HG02763 (cell line): ENCODE results near the gene CASP14.
"Not testable (repeated sequence)": the region's sequence is repeated elsewhere in the genome, so short reads cannot be mapped to it uniquely, and the experiment has no call there.

Experiments
- ATAC-seq: cut with Tn5 transposase; IDR thresholded peaks from one replicate; pipeline ENCODE4 v1.9.1; 2021; ENCODE audit warnings: mild to moderate bottlenecking, moderate library complexity; ENCODE audit not compliant: unreplicated experiment

Gene CASP14

DNA sequence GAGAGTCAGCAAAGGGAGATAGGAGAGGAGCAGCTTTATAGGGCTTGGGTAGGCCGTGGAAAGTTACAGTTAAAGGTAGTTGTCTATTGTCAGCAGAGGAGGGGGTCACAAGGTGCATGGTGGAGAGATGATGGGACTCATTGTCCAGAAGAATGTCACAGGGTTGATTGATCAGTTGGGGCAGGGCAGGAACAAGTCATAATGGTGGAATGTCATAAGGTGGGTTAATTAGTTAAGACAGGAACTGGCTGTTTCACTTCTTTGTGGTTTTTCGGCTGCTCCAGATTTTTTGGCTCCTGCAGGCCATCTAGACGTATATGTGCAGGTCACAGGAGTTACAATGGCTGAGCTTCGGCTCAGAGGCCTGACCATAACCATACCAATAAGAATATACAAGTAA, 21.1 kb downstream of the CASP14 start:
- not testable (repeated sequence) for ATAC-seq

DNA sequence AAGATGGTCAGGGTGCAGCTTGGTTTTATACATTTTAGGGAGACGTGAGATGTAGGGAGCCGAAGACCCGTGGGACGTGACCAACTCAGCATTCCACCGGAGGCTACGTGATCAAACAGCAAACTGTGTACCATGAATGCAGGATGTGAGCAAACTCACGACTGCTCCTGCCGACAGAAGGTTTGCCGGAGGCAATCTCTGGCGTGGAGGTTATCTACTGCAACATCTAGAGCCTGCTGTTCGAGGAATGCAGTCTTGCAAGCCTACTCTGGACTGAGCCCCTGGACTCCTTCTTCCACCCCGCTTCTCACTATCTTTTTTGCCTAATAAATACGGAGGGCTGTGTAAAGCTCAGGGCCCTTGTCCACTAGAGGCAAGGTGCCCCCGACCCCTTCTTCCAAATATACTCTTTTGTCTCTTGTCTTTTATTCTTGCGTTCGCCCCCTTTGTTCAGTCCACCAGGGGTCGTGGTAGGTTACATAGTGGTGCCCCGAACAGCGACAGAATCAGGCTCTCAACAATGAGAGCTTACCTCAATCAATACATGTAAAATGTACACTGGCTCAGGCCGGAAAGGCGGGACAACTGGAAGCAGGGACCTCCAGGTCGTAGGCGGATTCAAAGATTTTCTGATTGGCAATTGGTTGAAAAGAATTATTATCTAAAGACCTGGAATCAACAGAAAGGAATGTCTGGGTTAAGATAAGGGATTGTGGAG, 23.8 kb downstream of the CASP14 start:
- no peak for ATAC-seq

DNA sequence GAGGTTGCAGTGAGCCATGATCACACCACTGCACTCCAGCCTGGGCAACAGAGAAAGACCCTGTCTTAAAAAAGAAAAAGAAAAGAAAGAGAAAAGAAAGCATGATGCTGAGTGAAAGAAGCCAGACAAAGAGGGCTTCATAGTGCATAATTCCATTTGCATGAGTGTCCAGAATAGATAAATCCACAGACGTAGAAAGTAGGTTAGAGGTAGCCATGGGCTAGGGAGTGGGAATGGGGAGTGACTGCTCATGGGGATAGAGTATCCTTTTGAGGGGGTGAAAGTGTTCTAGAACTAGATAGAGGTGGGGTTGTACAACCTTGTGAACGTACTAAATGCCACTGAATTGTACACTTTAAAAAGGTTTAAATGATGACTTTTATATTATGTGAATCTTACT, 25.1 kb downstream of the CASP14 start:
- no peak for ATAC-seq

DNA sequence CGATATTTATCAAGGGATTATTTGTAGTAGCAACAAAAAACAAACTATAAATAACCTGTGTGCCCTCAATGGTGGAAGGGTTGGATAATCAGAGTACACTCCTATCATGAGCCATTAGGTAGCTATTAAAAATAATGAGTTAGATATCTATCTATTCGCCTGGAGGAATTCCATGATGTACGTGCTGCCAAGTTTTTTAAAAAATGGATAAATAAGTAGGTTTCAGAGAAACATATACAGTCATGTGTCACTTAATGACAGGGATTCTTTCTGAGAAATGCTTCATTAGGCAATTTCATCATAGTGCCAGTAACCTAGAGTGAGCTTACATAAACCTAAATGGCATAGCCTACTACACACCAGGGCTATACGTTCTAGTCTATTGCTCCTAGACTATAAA, 26.5 kb downstream of the CASP14 start:
- no peak for ATAC-seq

DNA sequence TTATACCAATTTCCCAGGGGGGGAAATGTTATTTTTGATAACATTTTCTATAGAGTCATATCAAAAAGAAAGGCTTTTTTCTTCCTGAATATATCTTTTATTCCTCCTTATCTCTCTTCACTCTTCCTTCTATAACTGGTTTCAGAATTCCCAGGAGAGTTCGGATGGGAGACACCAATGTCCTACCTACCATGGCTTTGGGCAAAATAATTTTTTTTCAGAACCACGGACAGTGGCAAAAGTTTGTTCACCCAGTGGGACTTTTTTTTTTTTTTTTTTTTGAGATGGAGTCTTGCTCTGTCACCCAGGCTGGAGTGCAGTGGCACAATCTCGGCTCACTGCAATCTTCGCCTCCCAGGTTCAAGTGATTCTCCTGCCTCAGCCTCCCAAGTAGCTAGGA, 30.7 kb downstream of the CASP14 start:
- ATAC-seq, result not testable (repeated sequence)

DNA sequence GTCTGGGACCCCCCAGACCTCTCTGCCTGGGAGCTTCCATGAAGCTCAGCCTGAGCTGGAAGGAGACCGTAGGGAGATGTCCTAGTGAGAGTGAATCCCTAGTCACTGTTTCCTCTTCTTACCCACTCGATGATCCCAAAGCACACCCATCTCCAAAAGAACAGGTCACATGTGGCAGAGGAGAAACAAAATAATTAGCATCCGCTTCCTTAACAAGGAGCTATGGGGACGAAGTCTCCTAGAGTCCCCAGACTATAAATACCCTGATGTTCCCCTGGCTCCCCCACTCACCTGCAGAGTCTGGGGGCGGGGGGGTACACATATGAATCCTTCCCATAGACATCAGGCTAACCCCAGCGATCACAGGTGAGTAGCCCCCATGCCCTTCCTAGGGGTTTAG, 32.6 kb downstream of the CASP14 start, which contains the start of gene OR1I1:
OR1I1 (plus strand) TSS at position 301 of the 400 bp plus-strand sequence. CDS start 4,855 bp downstream, outside the sequence.
- ATAC-seq, result no peak

DNA sequence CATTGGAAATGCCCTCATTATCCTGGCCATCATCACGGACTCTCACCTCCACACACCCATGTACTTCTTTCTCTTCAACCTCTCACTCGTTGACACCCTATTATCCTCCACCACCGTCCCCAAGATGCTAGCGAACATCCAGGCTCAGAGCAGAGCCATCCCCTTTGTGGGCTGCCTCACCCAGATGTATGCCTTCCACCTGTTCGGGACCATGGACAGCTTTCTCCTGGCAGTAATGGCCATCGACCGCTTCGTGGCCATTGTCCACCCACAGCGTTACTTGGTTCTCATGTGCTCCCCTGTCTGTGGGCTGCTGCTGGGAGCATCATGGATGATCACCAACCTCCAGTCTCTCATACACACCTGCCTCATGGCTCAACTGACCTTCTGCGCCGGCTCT, 37.9 kb downstream of the CASP14 start:
- ATAC-seq, result no peak

DNA sequence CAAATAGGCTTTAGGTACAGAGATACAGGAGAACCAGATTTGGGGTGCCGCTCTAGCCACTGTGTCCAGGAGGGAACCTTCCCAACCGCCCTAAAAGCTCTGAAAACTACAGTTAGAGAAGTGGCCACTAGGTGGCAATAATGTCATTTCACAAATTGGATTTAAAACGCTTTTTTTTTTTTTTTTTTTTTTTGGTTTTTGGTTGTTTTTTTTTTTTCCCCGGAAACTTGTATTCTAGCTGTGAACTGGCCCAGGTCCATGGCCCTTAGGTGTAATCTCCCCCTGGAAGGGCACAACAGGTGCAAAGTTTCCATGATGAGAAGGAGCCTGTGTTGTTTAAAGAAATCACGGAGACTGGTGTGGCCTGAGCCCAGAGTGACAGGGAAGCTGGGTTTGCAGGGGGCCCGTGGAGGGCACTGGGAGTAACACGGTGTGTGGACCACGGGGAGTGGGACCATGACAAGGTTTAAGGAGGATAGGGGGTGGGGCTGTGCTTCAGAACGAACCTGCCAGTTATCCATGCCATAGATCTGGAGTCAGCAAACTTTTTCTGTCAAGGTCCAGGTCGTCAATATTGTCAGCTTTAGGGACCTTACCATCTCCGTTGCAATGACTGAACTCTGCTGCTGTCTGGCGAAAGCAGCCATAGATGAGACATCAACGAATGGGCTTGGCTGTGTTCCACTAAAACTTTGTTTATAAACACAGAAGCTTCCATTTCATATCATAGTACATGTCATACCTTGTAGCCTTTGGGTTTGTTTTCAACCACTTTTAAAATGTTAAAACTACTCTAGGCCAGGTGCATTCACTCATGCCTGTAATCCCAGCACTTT, 42.9 kb downstream of the CASP14 start:
- ATAC-seq, result no peak

DNA sequence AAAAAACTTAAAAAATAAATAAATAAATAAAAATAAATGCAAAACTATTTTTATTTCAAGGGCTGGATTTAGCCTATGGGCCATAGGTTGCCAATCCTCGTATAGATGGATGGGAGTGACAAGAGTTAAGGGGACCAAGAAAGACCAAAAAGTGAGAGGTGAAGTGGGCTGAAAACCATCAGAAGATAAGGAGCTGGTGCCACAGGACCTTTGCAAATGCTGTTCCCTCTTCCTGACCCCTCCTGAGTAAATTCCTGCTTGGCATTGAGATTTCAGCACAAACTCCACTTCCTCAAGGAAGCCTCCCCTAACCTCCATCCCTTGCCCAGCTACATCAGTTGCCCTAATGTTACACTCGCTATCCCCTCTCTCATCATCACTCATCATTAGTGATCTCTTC, 43.7 kb downstream of the CASP14 start:
- ATAC-seq, result no peak

DNA sequence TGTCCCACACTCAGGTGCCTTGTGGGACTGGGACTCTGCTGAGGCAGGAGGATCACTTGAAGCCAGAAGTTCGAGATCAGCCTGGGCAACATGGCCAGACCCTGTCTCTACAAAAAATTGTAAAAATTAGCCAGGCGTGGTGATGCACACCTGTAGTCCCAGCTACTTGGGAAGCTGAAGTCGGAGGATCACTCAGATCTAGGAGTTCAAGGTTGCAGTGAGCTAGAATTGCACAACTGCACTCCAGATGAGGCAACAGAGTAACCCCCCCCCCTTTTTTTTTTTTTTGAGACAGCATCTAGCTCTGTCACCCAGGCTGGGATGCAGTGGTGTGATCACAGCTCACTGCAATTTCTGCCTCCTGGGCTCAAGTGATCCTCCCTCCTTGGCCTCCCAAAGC, 46.9 kb downstream of the CASP14 start:
- no peak for ATAC-seq

DNA sequence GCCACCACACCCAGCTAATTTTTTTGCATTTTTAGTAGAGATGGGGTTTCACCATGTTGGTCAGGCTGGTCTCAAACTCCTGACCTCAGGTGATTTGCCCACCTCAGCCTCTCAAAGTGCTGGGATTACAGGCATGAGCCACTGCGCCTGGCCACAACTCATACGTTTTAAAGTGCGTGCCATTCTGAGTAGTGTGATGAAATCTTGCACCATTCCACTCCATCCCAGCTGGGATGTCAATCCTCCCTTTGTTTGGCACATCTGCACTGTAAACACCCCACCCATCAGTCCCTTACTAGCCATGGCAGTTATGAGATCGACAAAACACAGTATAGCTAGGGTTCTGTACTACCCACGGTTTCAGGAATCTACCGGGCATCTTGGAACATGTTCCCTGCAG, 48.7 kb downstream of the CASP14 start:
- not testable (repeated sequence) for ATAC-seq

DNA sequence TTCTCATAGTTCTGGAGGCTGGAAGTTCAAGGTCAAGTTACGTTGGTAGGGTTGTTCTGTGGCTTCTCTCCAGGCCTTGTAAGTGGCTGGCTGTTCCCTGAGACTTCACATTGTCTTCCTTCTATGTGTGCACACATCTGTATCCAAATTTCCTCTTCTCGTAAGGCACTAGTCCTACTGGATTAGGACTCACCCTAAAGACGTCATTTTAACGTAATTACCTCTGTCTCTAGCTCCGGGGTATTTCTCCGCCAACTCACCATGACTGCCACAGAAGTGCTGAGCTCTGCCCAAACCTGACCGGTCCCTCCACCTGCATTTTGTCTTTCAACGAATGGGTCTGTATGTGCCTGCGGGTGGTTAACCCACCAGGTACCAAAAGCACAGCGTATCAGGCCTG, 49.2 kb downstream of the CASP14 start:
- ATAC-seq, result no peak

DNA sequence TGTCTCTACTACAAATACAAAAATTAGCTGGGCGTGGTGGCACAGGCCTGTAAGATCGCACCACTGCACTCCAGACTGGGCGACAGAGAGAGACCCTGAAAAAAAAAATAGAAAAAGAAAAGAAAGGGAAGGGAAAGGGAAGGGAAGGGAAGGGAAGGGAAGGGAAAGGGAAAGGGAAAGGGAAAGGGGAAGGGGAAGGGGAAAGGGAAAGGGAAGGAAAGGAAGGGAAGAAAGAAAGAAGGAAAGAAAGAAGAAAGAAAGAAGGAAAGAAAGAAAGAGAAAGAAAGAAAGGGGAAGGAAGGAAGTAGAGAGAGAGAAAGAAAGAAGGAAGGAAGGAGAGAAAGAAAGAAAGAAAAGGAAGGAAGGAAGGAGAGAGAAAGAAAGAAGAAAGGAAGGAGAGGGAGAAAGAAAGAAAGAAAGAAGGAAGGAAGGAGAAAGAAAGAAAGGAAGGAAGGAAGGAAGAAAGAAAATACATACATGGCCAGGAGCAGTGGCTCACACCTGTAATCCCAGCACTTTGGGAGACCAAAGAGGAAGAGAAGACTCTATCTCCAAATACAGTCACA, 49.8 kb downstream of the CASP14 start:
- no peak for ATAC-seq

DNA sequence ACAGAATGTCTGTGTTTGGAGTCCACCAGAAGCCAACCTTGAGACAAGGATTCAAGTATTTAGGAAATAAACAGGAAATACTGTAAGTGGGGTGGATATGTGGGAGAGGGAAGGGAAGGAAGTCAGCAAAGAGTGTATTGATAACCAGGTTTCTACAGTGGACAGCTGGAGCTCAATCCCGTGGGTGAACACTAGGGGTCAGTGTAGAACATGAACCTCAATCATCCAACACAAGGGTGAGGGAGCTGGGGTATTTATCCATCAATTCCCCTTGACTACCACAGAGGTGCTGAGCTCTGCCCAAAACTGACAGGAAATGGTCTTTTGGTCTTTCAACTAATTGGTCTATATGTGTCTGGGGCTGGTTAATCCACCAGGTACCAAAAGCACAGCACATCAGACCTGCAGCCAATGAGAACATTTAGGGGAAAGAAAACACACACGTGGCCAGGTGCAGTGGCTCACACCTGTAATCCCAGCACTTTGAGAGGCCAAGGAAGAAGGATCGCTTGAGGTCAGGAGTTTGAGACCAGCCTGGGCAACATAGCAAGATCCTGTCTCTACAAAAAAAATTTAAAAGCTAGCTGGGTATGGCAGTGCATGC, 52.3 kb downstream of the CASP14 start:
- no peak for ATAC-seq

DNA sequence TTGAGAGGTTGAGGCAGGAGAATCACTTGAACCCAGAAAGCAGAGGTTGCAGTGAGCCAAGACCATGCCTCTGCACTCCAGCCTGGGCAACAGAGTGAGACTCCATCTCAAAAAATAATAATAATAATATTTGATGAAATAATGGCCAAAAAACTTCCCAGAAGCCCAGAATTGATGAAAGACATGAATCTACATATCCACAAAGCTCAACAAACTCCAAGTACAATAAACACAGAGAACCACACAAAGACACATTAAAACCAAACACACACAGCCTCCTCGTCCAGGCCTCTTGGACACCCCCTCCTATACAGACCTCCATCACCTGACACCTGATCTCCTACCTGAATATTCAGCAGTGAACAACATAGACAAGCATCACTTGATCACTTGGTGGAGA, 54.7 kb downstream of the CASP14 start:
- ATAC-seq, result no peak

DNA sequence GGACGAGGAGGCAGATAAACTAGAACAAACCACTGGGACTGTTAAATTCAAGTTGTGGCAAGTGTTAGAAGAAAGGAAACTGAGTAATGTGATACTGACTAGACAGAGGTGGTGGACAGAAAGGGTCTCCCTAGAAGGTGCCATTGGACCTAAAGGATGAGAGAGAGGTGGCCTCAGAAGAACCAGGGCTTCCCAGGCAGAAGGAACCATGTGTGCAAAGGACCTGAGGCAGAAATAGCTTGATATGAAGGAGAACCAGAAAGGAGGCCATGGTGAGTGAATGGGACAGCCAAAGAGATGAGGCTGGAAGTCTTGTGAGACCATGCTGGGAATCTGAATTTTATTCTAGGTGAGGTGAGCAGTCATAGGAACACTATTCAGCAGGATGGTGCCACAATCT, 55.1 kb downstream of the CASP14 start:
- no peak for ATAC-seq

DNA sequence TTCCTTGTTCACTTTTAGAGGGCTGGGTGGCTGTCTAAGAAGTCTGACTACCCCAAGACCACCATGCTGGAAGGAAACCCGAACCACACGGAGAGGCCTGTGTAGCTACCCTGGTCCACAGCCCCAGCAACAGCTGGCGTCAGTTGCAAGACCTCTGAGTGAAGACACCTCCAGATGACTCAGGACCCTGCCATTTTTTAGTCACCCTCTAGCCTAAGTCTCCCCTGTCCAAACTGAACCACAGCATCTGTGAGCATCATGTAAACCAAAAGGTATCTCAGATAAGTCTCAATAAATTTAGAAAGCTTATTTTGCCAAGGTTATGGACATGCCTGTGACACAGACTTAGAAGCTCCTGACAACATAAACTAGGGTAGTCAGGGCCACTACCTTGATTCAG, 55.8 kb downstream of the CASP14 start:
- ATAC-seq, result no peak

DNA sequence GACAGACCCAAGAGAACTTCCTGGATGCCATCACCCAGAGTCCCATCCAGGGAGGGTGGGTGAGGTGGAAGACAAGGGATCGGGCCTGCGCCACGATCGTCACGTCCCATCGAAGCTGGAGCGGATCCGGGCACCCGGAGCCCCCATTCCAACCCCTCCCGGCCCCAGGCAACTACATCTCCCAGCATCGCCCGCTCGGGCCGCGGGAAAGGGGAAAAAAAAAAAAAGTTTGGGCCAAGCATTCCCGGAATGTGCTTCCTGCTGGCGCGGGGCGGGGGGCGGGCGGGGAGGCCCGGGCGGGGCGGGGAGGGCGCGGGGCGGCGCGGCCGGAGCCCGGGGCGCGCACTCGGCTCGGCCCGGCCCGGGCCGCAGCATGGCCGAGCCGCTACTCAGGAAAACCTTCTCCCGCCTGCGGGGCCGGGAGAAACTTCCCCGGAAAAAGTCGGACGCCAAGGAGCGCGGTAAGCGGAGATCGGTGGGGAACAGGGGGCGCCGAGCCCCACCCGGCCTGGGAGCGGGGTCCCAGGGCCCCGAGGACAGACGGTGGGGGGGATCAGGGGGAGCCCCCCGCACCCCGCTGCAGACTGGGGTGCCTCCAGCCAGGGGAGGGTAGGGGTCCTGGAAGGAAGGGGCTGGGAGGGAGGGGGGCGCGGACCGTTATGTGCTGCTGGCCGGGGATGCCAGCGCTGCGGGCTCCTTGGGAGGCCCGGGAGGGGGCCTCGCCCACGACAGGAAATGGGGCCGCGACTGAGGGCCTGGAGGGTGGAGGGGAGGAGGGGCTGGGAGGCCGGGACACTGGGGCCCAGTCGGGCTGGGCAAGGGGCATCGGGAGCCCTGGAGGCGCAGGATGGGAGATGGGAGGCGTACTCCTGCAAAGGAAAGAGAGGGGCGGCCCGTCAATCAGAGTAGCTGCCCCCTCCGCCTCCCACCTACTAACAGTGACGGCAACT, 58.1 kb downstream of the CASP14 start, which contains the start of gene SYDE1:
SYDE1 (plus strand) TSS at position 341 of the 950 bp plus-strand sequence; CDS start at position 374, 33 bp downstream.
- no peak for ATAC-seq
